Keratinocyte (primary cell): ENCODE results near the gene CUTA.

Experiments used
- CTCF ChIP-seq, 3 experiments: IDR thresholded peaks in 1 of 3; conservative IDR thresholded peaks in 1 of 3; optimal IDR thresholded peaks in 1 of 3; 2 replicates in 2 of 3; 3 replicates in 1 of 3; pipeline versions ENCODE3 to v1.5.1; 2011; ENCODE audit warnings: low read length in 3 of 3, mild to moderate bottlenecking in 3 of 3, moderate library complexity in 2 of 3, control low read depth in 1 of 3, inconsistent platforms in 1 of 3; ENCODE audit not compliant: insufficient read depth in 2 of 3; ENCODE audit errors: extremely low read depth in 1 of 3
- EZH2 ChIP-seq: IDR thresholded peaks from one replicate; pipeline ENCODE4 v1.6.1; 2012; ENCODE audit warnings: inconsistent platforms, mild to moderate bottlenecking, low read length, moderate library complexity

GRCh38 chr6:33391922-33392594 lies 25.8 kb downstream of the CUTA start:
- TF ChIP-seq CTCF (optimal IDR thresholded peaks at IDR 0.05 in 1 of 3, IDR thresholded peaks at IDR 0.05 in 1 of 3, conservative IDR thresholded peaks at IDR 0.05 in 1 of 3; ENCODE audit: extremely low read depth in 1 of 3, insufficient read depth in 2 of 3, low read length in 3 of 3) (no peak), EZH2 (no peak)
